IPS-20b (cell line): ENCODE data around the gene CREB5.
"Not testable (repeated sequence)": the region's sequence is repeated elsewhere in the genome, so short reads cannot be mapped to it uniquely, and the experiment has no call there.

ENCODE experiments used
- H3K27ac ChIP-seq: one replicate; pipeline ENCODE4 v1.5.1; 2013; ENCODE audit warnings: low read length
- H3K27me3 ChIP-seq: 2 replicates; pipeline ENCODE4 v1.6.1; 2013; ENCODE audit warnings: mild to moderate bottlenecking, low read length, inconsistent platforms; ENCODE audit not compliant: insufficient read depth
- H3K36me3 ChIP-seq: 2 replicates; pipeline ENCODE4 v1.6.1; 2013; ENCODE audit warnings: low read depth, mild to moderate bottlenecking, inconsistent platforms, low read length, moderate library complexity; ENCODE audit not compliant: insufficient read depth
- H3K4me1 ChIP-seq: 2 replicates; pipeline ENCODE4 v1.6.1; 2013; ENCODE audit warnings: mild to moderate bottlenecking, control low read depth, inconsistent platforms, low read length, moderate library complexity; ENCODE audit not compliant: insufficient read depth
- H3K4me3 ChIP-seq: 2 replicates; pipeline ENCODE4 v1.5.1; 2013; ENCODE audit warnings: mild to moderate bottlenecking, low read length, inconsistent platforms
- H3K9ac ChIP-seq: 2 replicates; pipeline ENCODE4 v1.6.1; 2013; ENCODE audit warnings: low read depth, mild to moderate bottlenecking, inconsistent platforms, low read length, moderate library complexity
- H3K9me3 ChIP-seq: 2 replicates; pipeline ENCODE4 v1.6.1; 2013; ENCODE audit warnings: mild to moderate bottlenecking, low read depth, low read length, inconsistent platforms; ENCODE audit not compliant: insufficient read depth

The CREB5 gene

DNA sequence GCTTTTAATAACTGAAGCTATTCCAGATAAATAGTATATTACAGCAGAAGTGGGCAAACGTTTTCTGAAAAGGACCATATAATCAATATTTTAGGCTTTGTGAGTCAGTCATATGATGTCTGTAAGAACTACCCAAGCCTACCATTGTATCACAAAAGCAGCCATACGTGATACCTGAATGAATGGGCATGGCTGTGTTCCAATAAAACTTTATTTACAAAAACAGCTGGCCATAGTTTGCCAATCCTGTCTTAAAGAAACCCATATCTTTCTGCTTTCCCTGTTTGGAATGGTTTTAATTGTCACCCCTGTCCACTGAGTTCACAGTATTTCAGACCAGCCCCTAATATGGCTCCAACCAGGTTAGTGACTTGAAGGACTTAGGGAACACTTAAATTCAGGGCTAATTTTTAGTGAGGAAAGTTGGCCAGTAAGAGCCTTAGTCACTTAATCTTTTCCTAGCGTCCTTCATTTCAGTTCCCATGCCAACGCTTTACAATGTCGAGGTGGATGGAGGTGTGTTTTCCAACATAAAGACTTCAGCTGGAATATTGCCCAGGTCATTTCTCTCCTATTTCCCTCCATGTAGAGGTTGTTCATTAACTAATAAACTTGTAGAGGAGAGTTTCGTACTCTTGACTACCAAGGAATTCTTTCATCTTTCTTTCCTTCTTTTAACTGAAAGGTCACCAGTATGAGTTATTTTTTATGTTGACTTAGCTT, 361.3 kb downstream of the CREB5 start:
- no peak overlapping the region for H3K27ac ChIP-seq
- no peak overlapping the region for H3K9ac ChIP-seq
- no peak overlapping the region for H3K4me3 ChIP-seq
- no peaks in the 10 kb centered on the region for H3K27me3 ChIP-seq
- no peaks in the 10 kb centered on the region for H3K9me3 ChIP-seq
- no peaks in the 10 kb centered on the region for H3K4me1 ChIP-seq
- no peaks in the 10 kb centered on the region for H3K36me3 ChIP-seq

DNA sequence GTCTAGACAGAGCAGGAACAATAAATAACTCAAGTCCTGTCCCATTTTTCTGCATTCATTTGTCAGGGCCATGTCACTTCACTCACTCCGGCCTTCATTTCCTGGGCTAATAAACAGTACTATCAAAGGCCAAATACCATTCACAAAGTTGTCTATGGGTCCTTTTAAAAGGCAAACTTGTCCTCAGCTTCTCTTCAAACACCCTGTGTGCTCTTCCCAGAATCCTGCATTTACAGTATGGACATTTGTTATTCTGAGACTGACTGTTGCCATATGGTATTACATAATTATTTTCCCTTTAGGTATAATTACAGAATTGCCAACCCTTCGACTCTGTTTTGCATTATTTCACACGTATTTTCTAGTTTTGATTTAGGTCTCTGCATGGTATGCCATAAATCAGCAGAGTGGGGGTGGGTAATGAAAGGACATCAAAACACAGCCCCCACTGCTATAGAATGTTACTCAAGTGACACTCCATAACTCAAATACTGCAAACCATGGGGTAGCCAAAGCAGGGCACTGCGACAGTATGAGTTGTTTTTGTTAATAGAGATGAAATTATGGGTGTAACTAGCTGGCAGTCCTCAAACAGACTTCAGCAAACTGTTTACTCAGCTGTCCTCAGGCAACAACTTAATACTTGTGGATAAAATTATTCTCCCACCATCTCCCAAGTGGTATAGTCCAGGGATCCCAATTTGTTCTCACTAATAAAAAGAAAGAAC, 362.1 kb downstream of the CREB5 start:
- Histone ChIP-seq H3K9ac (no peak overlapping the region), H3K4me1 (no peaks in the 10 kb centered on the region), H3K27ac (no peak overlapping the region), H3K27me3 (no peaks in the 10 kb centered on the region), H3K9me3 (no peaks in the 10 kb centered on the region), H3K4me3 (no peak overlapping the region), H3K36me3 (no peaks in the 10 kb centered on the region)

DNA sequence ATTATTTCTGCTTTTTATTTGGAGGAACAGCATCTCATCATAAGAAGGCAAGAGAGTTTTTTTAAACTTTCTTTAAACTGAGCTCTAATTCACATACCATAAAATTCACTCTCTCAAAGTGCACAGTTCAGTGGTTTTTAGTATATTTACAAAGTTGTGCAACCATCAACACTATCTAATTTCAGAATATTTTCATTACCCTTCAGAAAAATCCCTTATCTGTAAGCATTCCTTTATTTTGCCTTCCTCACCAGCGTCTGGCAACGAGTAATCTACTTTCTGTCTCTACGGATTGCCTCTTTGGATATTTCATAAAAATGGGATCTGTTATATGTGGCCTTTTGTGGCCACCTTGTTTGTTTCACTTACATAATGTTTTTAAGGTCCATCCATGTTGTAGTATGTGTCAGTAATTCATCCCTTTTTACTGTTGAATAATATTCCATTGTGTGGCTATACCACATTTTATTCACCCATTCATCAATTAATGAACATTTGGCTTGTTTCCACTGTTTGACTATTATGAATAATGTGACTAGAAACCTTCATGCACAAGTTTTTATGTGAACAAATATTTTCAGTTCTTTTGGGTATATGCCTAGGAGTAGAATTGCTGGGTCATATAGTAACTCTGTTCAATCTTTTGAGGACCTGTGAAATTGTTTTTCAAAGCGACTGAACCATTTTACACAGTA, 364.3 kb downstream of the CREB5 start:
- no peaks in the 10 kb centered on the region for H3K27me3 ChIP-seq
- no peaks in the 10 kb centered on the region for H3K4me1 ChIP-seq
- H3K36me3 ChIP-seq: no peaks in the 10 kb centered on the region
- H3K9me3 ChIP-seq: no peaks in the 10 kb centered on the region
- no peak overlapping the region for H3K9ac ChIP-seq
- H3K27ac ChIP-seq: no peak overlapping the region
- H3K4me3 ChIP-seq: no peak overlapping the region

DNA sequence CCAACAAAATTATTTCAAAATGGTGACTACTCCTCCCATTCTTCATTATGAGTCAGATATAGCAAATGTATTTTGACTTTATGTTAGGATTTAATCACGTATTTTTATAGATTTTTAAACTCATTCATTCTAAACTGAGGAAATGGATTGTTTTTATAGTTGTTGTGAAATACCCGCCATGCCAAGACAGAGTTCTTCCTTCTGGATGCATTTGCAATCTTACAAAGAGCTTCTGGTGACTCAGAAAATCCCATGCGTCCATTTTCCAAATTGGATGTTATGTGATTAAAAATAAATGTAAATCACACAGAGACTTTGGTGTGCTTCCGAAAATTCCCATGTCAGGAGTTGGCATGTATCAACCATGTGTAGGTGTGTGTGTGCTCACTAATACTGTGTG, 366.5 kb downstream of the CREB5 start:
- H3K36me3 ChIP-seq: no peaks in the 10 kb centered on the region
- H3K9me3 ChIP-seq: no peaks in the 10 kb centered on the region
- H3K4me1 ChIP-seq: no peaks in the 10 kb centered on the region
- no peak overlapping the region for H3K9ac ChIP-seq
- H3K27me3 ChIP-seq: no peaks in the 10 kb centered on the region
- no peak overlapping the region for H3K27ac ChIP-seq
- H3K4me3 ChIP-seq: no peak overlapping the region

DNA sequence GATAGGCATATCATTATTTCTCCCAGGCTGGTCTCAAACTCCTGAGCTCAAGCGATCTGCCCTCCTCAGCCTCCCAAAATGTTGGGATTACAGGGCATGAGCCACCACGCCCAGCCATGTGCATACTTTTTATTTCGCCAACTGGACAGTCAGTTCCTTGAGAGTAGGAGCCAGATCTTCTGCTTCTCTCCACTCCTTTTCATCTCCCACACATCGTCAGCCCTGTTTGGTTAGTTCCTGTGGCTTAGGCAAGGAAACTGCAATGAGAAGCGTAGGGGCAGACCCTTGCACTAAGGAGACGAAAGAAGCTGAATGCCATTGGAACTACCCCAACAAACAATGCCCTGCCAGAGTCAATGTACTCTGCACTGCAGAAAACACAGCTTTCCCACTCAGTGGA, 367.6 kb downstream of the CREB5 start:
- no peak overlapping the region for H3K27ac ChIP-seq
- no peaks in the 10 kb centered on the region for H3K36me3 ChIP-seq
- H3K9me3 ChIP-seq: no peaks in the 10 kb centered on the region
- no peaks in the 10 kb centered on the region for H3K4me1 ChIP-seq
- no peaks in the 10 kb centered on the region for H3K27me3 ChIP-seq
- no peak overlapping the region for H3K9ac ChIP-seq
- H3K4me3 ChIP-seq: no peak overlapping the region

DNA sequence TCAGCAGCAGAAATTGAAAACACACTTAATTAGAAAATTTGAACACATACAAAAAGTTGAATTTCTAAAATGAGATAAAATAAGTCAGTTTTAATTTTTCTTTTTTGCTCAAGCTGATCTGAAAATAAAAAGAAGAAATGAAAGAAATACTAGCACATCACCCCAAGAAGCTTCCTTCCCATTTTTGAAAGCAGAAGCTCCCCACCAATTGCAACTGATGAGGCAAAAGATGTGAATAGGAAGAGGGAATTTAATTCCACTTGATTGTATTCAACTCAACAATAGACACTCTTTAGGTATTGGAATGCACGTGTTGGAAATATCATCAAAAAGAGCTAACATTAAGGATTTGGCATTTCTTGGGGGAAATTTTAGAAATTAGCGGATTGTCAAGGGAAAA, 370.0 kb downstream of the CREB5 start:
- no peaks in the 10 kb centered on the region for H3K36me3 ChIP-seq
- H3K9me3 ChIP-seq: no peaks in the 10 kb centered on the region
- H3K4me3 ChIP-seq: no peak overlapping the region
- no peaks in the 10 kb centered on the region for H3K4me1 ChIP-seq
- no peak overlapping the region for H3K27ac ChIP-seq
- no peak overlapping the region for H3K9ac ChIP-seq
- H3K27me3 ChIP-seq: no peaks in the 10 kb centered on the region

DNA sequence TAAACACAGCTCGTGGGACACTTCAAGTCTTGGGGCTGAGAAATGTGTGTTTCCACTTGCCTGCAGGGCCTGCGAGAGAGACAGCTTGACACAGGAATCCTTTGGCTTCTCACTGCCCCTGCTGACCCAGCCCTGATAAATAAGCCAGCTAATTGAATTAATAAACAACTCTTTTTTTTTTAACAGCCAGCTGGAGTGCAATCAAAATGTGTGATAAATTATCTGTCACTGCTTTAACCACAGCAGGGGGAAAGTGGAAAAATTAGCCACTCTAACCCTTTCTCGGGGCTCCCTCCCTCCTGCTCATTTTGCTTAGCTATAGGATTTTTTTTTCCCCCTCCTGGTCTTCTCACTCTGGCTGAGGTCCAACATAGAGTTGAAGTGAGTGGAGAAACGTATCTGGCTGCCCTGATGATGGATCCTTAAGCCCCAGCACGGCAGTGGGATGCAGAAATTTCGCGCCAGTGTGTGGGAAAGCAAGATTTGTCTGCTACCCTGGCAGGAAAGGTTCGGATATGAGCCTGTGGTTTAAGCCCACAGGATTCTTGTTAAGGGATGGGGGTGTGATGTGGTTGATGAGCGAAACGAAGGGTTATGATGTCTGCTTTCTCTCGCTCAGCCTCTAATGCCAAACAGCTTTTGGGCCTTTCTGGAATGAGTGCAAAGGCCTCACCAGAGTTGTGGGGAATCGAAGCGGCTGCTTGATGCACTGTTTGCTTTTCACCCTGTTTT, 372.0 kb downstream of the CREB5 start:
- Histone ChIP-seq H3K27ac (no peak overlapping the region), H3K4me3 (no peak overlapping the region), H3K4me1 (no peaks in the 10 kb centered on the region), H3K36me3 (no peaks in the 10 kb centered on the region), H3K9ac (no peak overlapping the region), H3K9me3 (no peaks in the 10 kb centered on the region), H3K27me3 (no peaks in the 10 kb centered on the region)

DNA sequence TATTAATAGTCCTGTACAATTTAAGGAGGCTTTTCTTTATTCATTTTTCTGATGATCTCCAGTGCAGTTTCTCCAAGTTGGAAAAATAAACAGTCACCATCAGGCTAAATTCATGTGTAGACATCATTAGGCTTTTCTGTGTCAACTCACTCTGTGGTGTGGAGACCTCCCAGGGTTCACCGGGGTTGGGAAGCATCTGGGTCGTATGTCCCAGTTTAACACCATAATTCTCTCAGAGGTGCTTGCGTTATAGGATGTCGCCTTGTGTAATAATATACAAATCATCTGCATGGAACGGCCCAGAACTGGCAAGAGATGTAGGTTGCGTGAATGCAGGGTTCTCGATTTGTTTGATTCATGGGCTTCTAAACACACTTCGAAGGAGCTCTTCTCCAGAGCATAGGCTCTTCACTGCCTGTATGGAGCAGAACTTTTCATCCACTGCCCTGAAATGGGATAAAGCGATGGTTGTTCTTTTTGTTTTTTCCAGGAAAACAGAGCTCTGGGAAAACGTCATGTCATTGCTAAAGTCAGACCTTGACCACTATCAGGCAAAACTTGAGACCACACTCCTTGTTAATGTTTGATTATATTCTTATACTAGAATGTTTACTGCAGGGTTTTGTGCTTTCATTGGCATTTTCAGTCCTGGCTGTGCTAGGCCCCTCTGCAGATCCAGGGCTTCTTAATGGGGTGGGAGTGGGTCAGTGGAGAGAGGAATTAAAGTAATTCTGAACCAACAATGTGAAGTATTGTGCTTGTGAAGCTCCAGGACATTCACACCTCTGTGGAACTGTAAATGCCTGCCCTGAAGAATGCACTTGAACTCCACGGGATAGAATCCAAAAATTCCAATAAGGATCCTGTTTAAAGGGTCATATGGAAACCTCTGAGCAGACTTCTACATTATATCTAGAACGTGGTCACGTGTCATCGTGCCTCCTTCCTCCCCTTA, 373.0 kb downstream of the CREB5 start:
- no peak overlapping the region for H3K4me3 ChIP-seq
- H3K9ac ChIP-seq: no peak overlapping the region
- H3K36me3 ChIP-seq: no peaks in the 10 kb centered on the region
- H3K27ac ChIP-seq: no peak overlapping the region
- no peaks in the 10 kb centered on the region for H3K4me1 ChIP-seq
- H3K9me3 ChIP-seq: no peaks in the 10 kb centered on the region
- H3K27me3 ChIP-seq: no peaks in the 10 kb centered on the region

DNA sequence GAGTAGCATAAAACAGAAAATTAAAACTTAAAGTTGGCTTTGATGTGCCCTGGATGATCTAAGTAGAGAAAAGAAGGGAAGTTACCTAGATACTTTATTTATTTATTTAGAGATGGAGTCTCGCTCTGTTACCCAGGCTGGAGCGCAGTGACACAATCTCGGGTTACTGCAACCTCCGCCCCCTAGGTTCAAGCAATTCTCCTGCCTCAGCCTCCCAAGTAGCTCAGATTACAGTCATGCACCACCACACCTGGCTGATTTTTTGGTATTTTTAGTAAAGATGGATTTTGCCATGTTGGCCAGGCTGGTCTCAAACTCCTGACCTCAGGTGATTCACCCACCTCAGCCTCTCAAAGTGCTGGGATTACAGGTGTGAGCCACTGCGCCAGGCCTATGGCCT, 373.8 kb downstream of the CREB5 start:
- H3K4me3 ChIP-seq, H3K9me3 ChIP-seq, H3K27ac ChIP-seq, H3K27me3 ChIP-seq, H3K9ac ChIP-seq, H3K36me3 ChIP-seq, H3K4me1 ChIP-seq: not testable (repeated sequence)

DNA sequence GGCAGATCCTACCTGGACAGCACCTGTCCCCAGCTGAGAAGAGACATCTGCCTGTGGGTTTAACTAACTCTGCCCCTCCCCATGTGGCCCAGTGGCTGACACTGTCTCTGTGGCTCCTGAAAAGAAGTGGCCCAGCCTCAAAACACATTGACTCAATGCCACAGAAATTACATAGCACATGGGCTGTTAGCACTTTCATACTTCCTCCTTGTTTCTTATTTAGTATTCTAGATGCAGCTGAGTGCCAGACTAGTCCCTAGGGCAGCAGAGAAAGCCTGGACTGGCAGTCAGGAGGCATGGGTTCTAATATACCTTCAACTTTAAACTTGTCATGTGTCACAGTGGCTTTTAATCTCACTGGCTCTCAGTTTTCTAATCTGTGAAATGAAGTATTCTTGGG, 374.8 kb downstream of the CREB5 start:
- H3K27ac ChIP-seq: no peak overlapping the region
- no peak overlapping the region for H3K4me3 ChIP-seq
- H3K36me3 ChIP-seq: no peaks in the 10 kb centered on the region
- no peaks in the 10 kb centered on the region for H3K9me3 ChIP-seq
- H3K27me3 ChIP-seq: no peaks in the 10 kb centered on the region
- no peaks in the 10 kb centered on the region for H3K4me1 ChIP-seq
- H3K9ac ChIP-seq: no peak overlapping the region

DNA sequence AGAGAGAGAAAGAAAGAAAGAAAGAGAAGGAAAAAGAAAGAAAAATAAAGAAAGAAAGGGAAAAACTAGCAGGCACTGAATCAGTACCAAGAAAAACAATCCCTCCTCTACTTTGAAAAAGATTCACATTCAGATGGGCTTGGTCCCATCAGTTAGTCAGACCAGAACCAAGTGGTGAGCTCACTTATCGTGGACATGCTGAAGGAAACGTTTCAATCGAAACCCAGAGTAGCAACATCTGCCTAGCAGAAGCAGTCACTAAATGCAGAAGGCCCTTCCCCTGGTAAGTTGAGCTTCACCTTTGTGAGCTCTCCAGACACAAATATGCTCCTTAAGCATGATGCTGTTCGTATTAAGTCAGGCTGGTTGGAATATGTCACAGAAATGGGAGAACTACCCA, 378.1 kb downstream of the CREB5 start:
- Histone ChIP-seq H3K36me3 (no peaks in the 10 kb centered on the region), H3K27ac (no peak overlapping the region), H3K9ac (no peak overlapping the region), H3K4me1 (peaks cover 9% of the 10 kb centered on the region), H3K4me3 (no peak overlapping the region), H3K9me3 (no peaks in the 10 kb centered on the region), H3K27me3 (no peaks in the 10 kb centered on the region; the same call in 1 of the 2 replicates)
